WTC11 (cell line): ENCODE data around the gene CD164.

Experiments used
- CREM ChIP-seq: sonication (generic); formaldehyde crosslinking; IDR thresholded peaks from 2 replicates; pipeline ENCODE4 v1.8.1; 2022; ENCODE audit warnings: mild to moderate bottlenecking, missing genetic modification reagents, moderate library complexity
- TF ChIP-seq, protein P1 (sequence below): fragments of 200-600 bp; IDR thresholded peaks from 2 replicates; pipeline ENCODE4 v1.8.0; 2022; ENCODE audit warnings: antibody characterized with exemption

DNA sequence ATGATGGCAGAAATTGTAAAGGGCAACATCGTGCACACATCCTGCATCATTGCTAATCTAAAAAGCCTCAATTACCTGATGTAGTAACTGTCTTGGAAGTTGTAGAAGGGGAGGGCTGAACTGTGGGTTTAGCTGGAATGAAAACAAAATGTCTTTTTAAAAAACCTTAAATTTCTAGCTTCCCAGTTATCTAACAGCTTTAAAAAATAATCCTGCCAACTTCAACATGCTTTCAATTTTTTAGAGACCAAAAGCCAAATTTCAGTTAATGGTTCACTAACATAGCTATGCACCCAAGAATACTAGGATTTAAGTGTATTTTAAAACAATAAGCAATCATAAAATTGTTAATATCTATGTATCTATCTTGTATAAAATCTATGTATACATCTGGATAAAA is 11.9 kb downstream of the CD164 start:
- TF ChIP-seq, protein P1, sequence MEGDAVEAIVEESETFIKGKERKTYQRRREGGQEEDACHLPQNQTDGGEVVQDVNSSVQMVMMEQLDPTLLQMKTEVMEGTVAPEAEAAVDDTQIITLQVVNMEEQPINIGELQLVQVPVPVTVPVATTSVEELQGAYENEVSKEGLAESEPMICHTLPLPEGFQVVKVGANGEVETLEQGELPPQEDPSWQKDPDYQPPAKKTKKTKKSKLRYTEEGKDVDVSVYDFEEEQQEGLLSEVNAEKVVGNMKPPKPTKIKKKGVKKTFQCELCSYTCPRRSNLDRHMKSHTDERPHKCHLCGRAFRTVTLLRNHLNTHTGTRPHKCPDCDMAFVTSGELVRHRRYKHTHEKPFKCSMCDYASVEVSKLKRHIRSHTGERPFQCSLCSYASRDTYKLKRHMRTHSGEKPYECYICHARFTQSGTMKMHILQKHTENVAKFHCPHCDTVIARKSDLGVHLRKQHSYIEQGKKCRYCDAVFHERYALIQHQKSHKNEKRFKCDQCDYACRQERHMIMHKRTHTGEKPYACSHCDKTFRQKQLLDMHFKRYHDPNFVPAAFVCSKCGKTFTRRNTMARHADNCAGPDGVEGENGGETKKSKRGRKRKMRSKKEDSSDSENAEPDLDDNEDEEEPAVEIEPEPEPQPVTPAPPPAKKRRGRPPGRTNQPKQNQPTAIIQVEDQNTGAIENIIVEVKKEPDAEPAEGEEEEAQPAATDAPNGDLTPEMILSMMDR: no peak
- TF ChIP-seq CREM (CRISPR knock-in tag): no peak
